Neural progenitor cell (in vitro differentiated cells): ENCODE data around the gene PLXNA4.

Experiments
- CTCF ChIP-seq: fragments of 200-600 bp; sonication (generic); IDR thresholded peaks from 2 replicates; pipeline ENCODE4 v1.5.1; 2017; ENCODE audit warnings: antibody characterized with exemption, mild to moderate bottlenecking
- EZH2 ChIP-seq: fragments of 200-600 bp; sonication (generic); IDR thresholded peaks from 2 replicates; pipeline ENCODE4 v1.6.1; 2017; ENCODE audit warnings: antibody characterized with exemption, mild to moderate bottlenecking, moderate library complexity
- EZH2phosphoT487 ChIP-seq: fragments of 200-600 bp; sonication (generic); IDR thresholded peaks from 2 replicates; pipeline ENCODE4 v1.6.1; 2017; ENCODE audit warnings: antibody characterized with exemption

GRCh38 chr7:132610995-132611394, 34.7 kb upstream of the PLXNA4 start:
- TF ChIP-seq EZH2phosphoT487 (no peak), CTCF (no peak), EZH2 (no peak)
